B cell (primary cell): ENCODE data around the gene S100A9. TPM values are rescaled to one million over a fixed set of nuclear protein-coding genes. Genes with fewer than 3 reads are reported as not detected.

ENCODE experiments used
- ATAC-seq: fragments of 200-7000 bp; cut with Tn5 transposase; one replicate; pipeline ENCODE4 v1.10.0; 2021; ENCODE audit warnings: low read depth, mild to moderate bottlenecking, moderate number of reproducible peaks, moderate library complexity
- CTCF ChIA-PET: fragments of 350-600 bp; sonication (Branson Sonifier 250); formaldehyde crosslinking; loops from one replicate; lab custom pipeline; 2021; ENCODE audit warnings: antibody characterized with exemption, inconsistent platforms; lab: Charles Lee
- POLR2A ChIA-PET: fragments of 350-600 bp; sonication (Branson Sonifier 250); formaldehyde crosslinking; loops from one replicate; lab custom pipeline; 2021; ENCODE audit warnings: antibody characterized with exemption; lab: Charles Lee
- DNase-seq: peaks from one replicate; pipeline ENCODE4 v3.0.0; 2013
- H2AFZ ChIP-seq: 2 replicates; pipeline ENCODE4 v1.6.1; 2012; ENCODE audit warnings: mild to moderate bottlenecking, low read depth, low read length; ENCODE audit not compliant: insufficient read depth, poor library complexity, severe bottlenecking
- H3K27ac ChIP-seq, 2 donors: 1 replicate in 1 of 2; 2 replicates in 1 of 2; pipeline ENCODE4 v1.5.1; 2012 to 2013; ENCODE audit warnings: low read length in 2 of 2, mild to moderate bottlenecking in 2 of 2, moderate library complexity in 1 of 2
- H3K27me3 ChIP-seq, 4 experiments: fragments of 200-600 bp in 1 of 4; sonication (generic) in 1 of 4; replicated peaks in 1 of 4; 1 replicate in 2 of 4; 2 replicates in 2 of 4; pipeline versions ENCODE4 v1.6.1 to v1.7.0; 2013 to 2016; ENCODE audit warnings: low read length in 3 of 4, mild to moderate bottlenecking in 2 of 4, mixed read lengths in 1 of 4, moderate library complexity in 1 of 4; ENCODE audit not compliant: insufficient read depth in 4 of 4, control insufficient read depth in 3 of 4; ENCODE audit errors: control extremely low read depth in 1 of 4
- H3K36me3 ChIP-seq, 2 experiments: replicated peaks in 1 of 2; 1 replicate in 1 of 2; 2 replicates in 1 of 2; pipeline versions ENCODE4 v1.6.1 to v1.7.1; 2013; ENCODE audit warnings: low read length in 1 of 2; ENCODE audit not compliant: insufficient read depth in 2 of 2, control insufficient read depth in 1 of 2; ENCODE audit errors: control extremely low read depth in 1 of 2, extremely low read depth in 1 of 2
- H3K4me1 ChIP-seq, 2 donors: fragments of 200-600 bp in 1 of 2; sonication (generic) in 1 of 2; 1 replicate in 1 of 2; 2 replicates in 1 of 2; pipeline versions ENCODE4 v1.5.1 to v1.6.1; 2013 to 2017; ENCODE audit warnings: low read length in 2 of 2; ENCODE audit not compliant: control insufficient read depth in 2 of 2, insufficient read depth in 2 of 2
- H3K4me2 ChIP-seq: replicated peaks from 2 replicates; pipeline ENCODE3; 2012; ENCODE audit warnings: mild to moderate bottlenecking, low read depth, low read length; ENCODE audit not compliant: poor library complexity, severe bottlenecking
- H3K4me3 ChIP-seq, 5 experiments: fragments of 200-600 bp in 1 of 5; sonication (generic) in 1 of 5; 1 replicate in 3 of 5; 2 replicates in 2 of 5; pipeline versions ENCODE4 v1.5.1 to v1.7.0; 2011 to 2016; ENCODE audit warnings: low read length in 4 of 5, mild to moderate bottlenecking in 4 of 5, low read depth in 2 of 5, control low read depth in 1 of 5, moderate library complexity in 1 of 5; ENCODE audit not compliant: insufficient read depth in 1 of 5; ENCODE audit errors: control extremely low read depth in 1 of 5, extremely low read depth in 1 of 5
- H3K79me2 ChIP-seq: fragments of 200-600 bp; sonication (generic); one replicate; pipeline ENCODE4 v1.6.0; 2016; ENCODE audit warnings: low read length; ENCODE audit not compliant: control insufficient read depth, insufficient read depth
- H3K9ac ChIP-seq: fragments of 200-600 bp; sonication (generic); 2 replicates; pipeline ENCODE4 v1.6.1; 2017; ENCODE audit warnings: mild to moderate bottlenecking, low read length, moderate library complexity
- H3K9me3 ChIP-seq, 3 donors: one replicate each; pipeline versions ENCODE4 v1.6.1 to v1.7.1; 2013; ENCODE audit warnings: low read length in 2 of 3; ENCODE audit not compliant: control insufficient read depth in 2 of 3, insufficient read depth in 1 of 3; ENCODE audit errors: control extremely low read depth in 1 of 3
- H4K20me1 ChIP-seq: 2 replicates; pipeline ENCODE4 v1.6.0; 2012; ENCODE audit warnings: mild to moderate bottlenecking, low read length; ENCODE audit not compliant: insufficient read depth, control insufficient read depth, poor library complexity, severe bottlenecking
- H3K27ac Mint-ChIP-seq: one replicate; pipeline ENCODE4 v1.8.0; 2021; ENCODE audit warnings: mixed read lengths
- H3K27me3 Mint-ChIP-seq: one replicate; pipeline ENCODE4 v1.8.0; 2021; ENCODE audit warnings: mixed read lengths
- H3K4me1 Mint-ChIP-seq: one replicate; pipeline ENCODE4 v1.8.0; 2021; ENCODE audit warnings: mixed read lengths
- H3K4me3 Mint-ChIP-seq: one replicate; pipeline ENCODE4 v1.8.0; 2021; ENCODE audit warnings: mixed read lengths
- H3K9me3 Mint-ChIP-seq: one replicate; pipeline ENCODE4 v1.8.0; 2022; ENCODE audit warnings: mixed read lengths; ENCODE audit not compliant: insufficient read depth
- EZH2 ChIP-seq: IDR thresholded peaks from 2 replicates; pipeline ENCODE4 v1.6.1; 2012; ENCODE audit warnings: borderline replicate concordance, low read depth, mild to moderate bottlenecking, moderate library complexity, low read length; ENCODE audit not compliant: insufficient read depth, poor library complexity, severe bottlenecking
- WGBS: methylation state at CpG from one replicate; pipeline ENCODE4 v1.1.5; 2013; ENCODE audit warnings: missing lambda C conversion rate; ENCODE audit not compliant: insufficient coverage; 5-methylcytosine and 5-hydroxymethylcytosine counted together
- intact Hi-C: fragments of 100-400 bp; cut with micrococcal nuclease; formaldehyde crosslinking; loops from one replicate; pipeline ENCODE4 v1.10.0; 2022
- polyA plus RNA-seq: library from polyadenylated mRNA; depleted of rRNA; stranded (reverse); fragments of >200 nt; gene quantifications from 2 replicates; pipeline ENCODE4 v1.2.3, GENCODE V29; 2012
- total RNA-seq, 2 donors: library from RNA; stranded (reverse); fragments of 120-200 nt in 1 of 2; gene quantifications; 1 replicate in 1 of 2; 2 replicates in 1 of 2; pipeline versions ENCODE4 v1.2.3 to v1.2.4, GENCODE V29; 2013 to 2022
- TF ChIP-seq, protein P1 (sequence below): fragments of 200-600 bp; IDR thresholded peaks from one replicate; pipeline ENCODE4 v1.8.0; 2022; ENCODE audit warnings: antibody characterized with exemption, mild to moderate bottlenecking

S100A9 gene
- total and polyA plus RNA-seq, 2 donors (not counting 1 experiment from before 2014, with no cell fraction given) = 4.2 to 66.6 TPM

DNA sequence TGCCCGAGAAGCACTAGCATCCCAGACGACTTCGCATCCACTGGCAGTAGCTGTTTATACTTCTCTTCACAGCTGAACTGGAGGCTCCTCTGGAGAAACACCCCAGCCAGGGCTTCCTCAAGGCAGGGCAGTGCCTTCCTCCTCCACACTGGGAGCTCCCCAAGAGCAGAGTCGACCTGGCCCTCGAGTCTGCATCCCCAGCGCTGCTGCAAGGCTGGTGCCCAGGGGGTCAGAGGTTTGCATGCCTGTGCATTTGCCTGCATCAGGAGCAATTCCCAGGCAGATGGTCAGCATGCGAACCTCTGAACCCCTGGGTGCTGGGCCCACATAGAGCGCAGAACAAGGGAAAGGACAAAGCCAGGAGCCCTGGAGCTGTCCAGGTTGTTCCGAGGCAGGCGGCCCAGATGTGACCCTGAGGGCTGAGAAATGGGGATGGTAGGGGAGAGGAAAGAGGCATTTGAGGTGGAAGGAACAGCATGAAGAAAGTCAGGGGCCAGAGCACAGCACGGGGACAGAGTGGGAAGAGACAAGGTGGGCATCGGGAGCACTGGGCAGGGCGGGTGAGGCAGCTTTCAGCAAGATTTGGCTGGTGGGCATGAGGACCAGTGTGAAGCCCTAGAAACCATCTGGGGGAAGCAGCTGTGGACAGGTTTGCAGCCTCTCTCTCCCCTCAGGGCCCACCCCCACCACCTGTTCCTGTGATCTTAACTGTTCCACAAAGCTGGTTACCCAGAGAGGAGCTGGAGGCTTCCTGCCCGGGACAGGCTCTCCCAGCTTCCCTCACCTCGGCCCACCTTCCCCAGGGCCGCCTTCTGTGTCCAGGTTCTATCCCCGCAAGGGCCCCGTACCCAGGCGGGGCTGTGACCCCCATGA, 39.6 kb downstream of the S100A9 start:
- Mint-ChIP-seq H3K27ac (no peak overlapping the region), H3K4me1 (no peaks in the 10 kb centered on the region), H3K4me3 (no peak overlapping the region), H3K9me3 (no peaks in the 10 kb centered on the region), H3K27me3 (peaks cover 47% of the 10 kb centered on the region)
- no peaks in the 10 kb centered on the region for H3K9me3 ChIP-seq
- no peaks in the 10 kb centered on the region for H3K79me2 ChIP-seq
- no peak for TF ChIP-seq EZH2
- TF ChIP-seq, protein P1, sequence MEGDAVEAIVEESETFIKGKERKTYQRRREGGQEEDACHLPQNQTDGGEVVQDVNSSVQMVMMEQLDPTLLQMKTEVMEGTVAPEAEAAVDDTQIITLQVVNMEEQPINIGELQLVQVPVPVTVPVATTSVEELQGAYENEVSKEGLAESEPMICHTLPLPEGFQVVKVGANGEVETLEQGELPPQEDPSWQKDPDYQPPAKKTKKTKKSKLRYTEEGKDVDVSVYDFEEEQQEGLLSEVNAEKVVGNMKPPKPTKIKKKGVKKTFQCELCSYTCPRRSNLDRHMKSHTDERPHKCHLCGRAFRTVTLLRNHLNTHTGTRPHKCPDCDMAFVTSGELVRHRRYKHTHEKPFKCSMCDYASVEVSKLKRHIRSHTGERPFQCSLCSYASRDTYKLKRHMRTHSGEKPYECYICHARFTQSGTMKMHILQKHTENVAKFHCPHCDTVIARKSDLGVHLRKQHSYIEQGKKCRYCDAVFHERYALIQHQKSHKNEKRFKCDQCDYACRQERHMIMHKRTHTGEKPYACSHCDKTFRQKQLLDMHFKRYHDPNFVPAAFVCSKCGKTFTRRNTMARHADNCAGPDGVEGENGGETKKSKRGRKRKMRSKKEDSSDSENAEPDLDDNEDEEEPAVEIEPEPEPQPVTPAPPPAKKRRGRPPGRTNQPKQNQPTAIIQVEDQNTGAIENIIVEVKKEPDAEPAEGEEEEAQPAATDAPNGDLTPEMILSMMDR = no peak
- H3K36me3 ChIP-seq = no peaks in the 10 kb centered on the region
- no peak for DNase-seq
- no peak overlapping the region for H2AFZ ChIP-seq
- no peaks in the 10 kb centered on the region for H4K20me1 ChIP-seq
- intact Hi-C loops = no loop called here
- ATAC-seq = no peak
- H3K27ac ChIP-seq = no peak overlapping the region
- POLR2A ChIA-PET = no interaction called here
- H3K9ac ChIP-seq = no peak overlapping the region
- 85% methylated on average over 19 of the region's 19 CpGs for WGBS
- CTCF ChIA-PET = no interaction called here
- H3K4me1 ChIP-seq = no peaks in the 10 kb centered on the region
- H3K27me3 ChIP-seq = peaks cover 0 to 4% (median 0%) of the 10 kb centered on the region in 4 experiments
- H3K4me2 ChIP-seq = no peak overlapping the region
- no peak overlapping the region for H3K4me3 ChIP-seq

DNA sequence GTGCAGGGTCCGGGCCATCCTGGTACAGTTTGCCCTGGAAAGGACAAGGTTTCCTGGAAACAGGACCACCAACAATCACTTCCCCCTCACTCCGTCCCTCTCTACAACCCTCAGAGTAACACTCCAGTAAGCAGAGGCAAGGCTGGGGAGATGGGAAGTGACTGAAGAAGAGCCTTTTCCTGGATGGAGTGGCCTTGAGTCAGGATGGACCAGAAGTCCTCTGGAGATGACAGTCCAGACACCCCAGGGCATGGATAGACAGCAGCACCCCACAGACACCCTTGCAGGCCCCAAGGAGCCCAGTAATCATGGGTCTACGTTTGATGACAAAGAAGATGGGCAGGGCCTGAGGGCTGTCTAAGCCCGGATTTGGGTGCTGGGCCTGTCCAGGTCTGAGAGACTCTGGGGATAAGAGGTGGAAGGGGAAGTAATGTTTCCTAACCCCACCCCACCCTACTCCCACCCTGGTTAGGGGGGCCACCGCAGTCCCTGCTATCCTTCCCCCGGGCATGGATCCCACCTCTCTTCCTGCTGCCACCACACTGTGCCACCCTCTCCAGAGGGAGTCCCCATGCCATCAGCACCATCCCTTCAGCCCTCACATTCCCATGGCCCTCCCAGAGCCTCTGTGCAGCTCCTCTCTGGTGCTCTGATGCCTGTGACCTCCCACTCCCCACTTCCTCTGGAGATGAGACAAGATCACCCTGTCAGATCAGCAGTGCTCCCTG, 40.4 kb downstream of the S100A9 start:
- WGBS = 86% methylated on average over 3 of the region's 6 CpGs
- Histone ChIP-seq H3K36me3 (no peaks in the 10 kb centered on the region), H3K79me2 (no peaks in the 10 kb centered on the region), H3K27ac (no peak overlapping the region), H3K4me3 (no peak overlapping the region), H3K27me3 (peaks cover 0 to under 1% (median 0%) of the 10 kb centered on the region in 4 experiments), H3K9me3 (no peaks in the 10 kb centered on the region), H3K4me2 (no peak overlapping the region), H3K9ac (no peak overlapping the region), H4K20me1 (no peaks in the 10 kb centered on the region), H3K4me1 (no peaks in the 10 kb centered on the region), H2AFZ (no peak overlapping the region)
- ChIA-PET POLR2A (no interaction called here), CTCF (no interaction called here)
- no peak overlapping the region for H3K4me3 Mint-ChIP-seq
- DNase-seq = no peak
- H3K27ac Mint-ChIP-seq = no peak overlapping the region
- intact Hi-C loops = no loop called here
- TF ChIP-seq, protein P1 = no peak
- TF ChIP-seq EZH2 = no peak
- ATAC-seq = no peak
- no peaks in the 10 kb centered on the region for H3K4me1 Mint-ChIP-seq
- H3K27me3 Mint-ChIP-seq = peaks cover 43% of the 10 kb centered on the region
- no peaks in the 10 kb centered on the region for H3K9me3 Mint-ChIP-seq
